GM13976 (cell line): ENCODE measurements around the gene MAPK10.

ENCODE experiments used
- DNase-seq: peaks from one replicate; pipeline ENCODE4 v3.0.0; 2012; ENCODE audit warnings: low spot score
- in situ Hi-C: fragments of 300-500 bp; cut with MboI; formaldehyde crosslinking; loops from one replicate; pipeline ENCODE4 v1.12.0; 2022; ENCODE audit warnings: low sequenced_read_pairs, mixed read lengths, inconsistent platforms; ENCODE audit not compliant: unreplicated experiment
- TF ChIP-seq, protein P1 (sequence below): IDR thresholded peaks from 2 replicates; pipeline ENCODE4 v1.5.1; 2012; ENCODE audit warnings: borderline replicate concordance, mild to moderate bottlenecking; ENCODE audit not compliant: insufficient read depth; ENCODE audit errors: extremely low read depth, missing control alignments, control extremely low read depth

The MAPK10 gene

DNA sequence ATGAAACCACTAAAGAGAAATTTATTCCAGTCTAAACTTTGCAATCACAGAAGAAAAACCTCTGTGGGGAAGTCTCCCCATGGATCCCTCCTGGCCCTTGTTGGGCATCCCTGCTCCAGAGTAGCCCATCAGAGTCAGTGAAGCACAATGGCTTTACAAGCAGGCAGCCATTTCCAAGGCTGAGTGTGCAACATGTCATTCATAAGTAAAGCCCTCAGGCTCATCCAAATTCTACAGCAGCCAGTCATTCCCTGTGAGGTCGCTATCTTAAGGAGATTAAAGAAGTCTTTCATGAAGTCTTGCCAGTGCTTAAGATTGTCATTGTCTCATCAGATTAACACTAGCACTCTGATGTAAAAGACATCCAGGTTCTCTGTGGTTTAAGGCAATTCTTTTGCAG lies 17.0 kb upstream of the MAPK10 start:
- in situ Hi-C loops = no loop called here
- DNase-seq = no peak
- TF ChIP-seq, protein P1, sequence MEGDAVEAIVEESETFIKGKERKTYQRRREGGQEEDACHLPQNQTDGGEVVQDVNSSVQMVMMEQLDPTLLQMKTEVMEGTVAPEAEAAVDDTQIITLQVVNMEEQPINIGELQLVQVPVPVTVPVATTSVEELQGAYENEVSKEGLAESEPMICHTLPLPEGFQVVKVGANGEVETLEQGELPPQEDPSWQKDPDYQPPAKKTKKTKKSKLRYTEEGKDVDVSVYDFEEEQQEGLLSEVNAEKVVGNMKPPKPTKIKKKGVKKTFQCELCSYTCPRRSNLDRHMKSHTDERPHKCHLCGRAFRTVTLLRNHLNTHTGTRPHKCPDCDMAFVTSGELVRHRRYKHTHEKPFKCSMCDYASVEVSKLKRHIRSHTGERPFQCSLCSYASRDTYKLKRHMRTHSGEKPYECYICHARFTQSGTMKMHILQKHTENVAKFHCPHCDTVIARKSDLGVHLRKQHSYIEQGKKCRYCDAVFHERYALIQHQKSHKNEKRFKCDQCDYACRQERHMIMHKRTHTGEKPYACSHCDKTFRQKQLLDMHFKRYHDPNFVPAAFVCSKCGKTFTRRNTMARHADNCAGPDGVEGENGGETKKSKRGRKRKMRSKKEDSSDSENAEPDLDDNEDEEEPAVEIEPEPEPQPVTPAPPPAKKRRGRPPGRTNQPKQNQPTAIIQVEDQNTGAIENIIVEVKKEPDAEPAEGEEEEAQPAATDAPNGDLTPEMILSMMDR = no peak

DNA sequence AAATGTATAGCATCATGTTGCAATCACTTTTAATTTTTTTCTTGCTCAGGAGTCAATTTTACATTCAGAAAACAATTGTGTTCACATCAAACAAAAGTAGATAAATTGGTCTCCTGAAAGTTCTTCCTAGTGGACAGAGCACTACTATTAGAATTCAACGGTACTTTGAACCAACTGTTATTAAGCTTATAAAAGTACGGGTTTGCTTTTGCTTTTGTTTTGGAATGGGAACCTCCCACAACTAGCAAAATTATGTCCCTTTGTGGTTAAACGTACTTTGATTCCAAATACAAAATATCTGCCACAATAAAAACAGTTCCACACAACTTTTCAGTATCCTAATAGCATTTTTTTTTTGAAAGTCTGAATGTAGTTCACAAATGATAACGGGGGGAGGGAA lies 8.6 kb upstream of the MAPK10 start:
- TF ChIP-seq, protein P1 = no peak
- DNase-seq = no peak
- in situ Hi-C loops = no loop called here

DNA sequence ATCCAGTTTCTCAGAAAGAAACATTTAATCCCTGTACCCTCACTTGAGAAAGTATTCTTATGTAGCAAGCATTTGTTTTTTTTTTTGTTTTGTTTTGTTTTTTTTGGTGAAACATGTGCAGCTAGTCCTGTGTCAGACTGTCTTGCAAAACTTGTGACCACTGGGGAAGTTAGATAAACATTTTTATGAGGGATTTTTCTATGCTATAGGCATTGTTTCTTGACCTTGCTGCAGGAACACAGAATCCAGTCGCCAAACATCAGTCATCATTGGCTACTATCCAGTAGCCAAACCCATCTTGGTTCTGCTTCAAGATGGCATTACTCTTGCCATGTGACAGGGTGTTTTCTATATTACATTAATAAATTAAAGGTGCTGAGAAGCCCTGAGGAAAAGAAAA lies 7.7 kb upstream of the MAPK10 start:
- no peak for DNase-seq
- in situ Hi-C loops = no loop called here
- TF ChIP-seq, protein P1 = no peak

GRCh38 chr4:86366920-86367319 lies 7.1 kb upstream of the MAPK10 start:
- TF ChIP-seq, protein P1 = no peak
- in situ Hi-C loops = no loop called here
- DNase-seq = no peak

- DNase-seq = no peak
- in situ Hi-C loops = no loop called here
- TF ChIP-seq, protein P1 = no peak
Measured at GRCh38 chr4:86362510-86362909, 2.7 kb upstream of the MAPK10 start.

DNA sequence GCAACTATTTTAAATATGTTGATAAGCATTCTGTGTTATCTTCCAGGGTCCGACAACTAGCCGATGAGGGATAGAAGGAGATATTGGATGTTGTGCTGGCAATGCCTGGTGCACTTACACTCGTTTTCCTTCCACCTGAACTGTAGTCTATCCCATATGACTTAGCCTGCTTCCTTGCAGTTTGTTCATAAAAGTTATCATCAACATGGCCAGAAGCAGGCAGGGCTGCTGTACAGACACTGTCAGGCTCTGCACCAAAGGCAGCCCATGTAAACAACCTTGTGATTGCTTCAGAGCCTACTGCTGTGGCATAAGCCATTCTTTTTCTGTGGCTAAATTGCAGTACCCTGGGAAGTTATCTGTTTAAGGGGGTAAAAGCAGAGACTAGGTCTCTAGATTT lies 1.6 kb downstream of the MAPK10 start:
- in situ Hi-C loops = no loop called here
- TF ChIP-seq, protein P1 = no peak
- no peak for DNase-seq

DNA sequence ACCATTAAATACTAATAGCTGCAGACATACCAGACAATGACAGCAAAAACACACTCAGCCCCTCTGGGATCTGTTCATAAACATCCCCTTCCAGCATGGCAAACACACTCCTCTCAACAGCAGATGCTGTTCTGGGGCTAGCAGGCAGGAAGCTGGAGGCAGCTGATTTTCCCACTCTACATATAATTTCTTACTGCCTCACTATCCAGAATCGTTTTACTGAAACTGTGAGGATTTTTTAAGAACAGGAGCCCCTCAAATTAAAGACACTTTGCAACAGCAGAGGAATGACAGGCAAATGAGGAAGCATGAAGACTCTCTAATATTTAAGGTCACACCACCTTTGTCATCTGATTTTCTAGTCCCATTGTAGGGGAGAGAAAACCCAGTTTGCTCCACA lies 2.2 kb downstream of the MAPK10 start:
- no peak for DNase-seq
- TF ChIP-seq, protein P1 = no peak
- in situ Hi-C loops = no loop called here
